ENCODE measurements around the gene SLC39A3. TPM values are rescaled to one million over a fixed set of nuclear protein-coding genes. Genes with fewer than 3 reads are reported as not detected.

Gene SLC39A3
- total RNA-seq, 1 experiment from 2014 or later, result 32.4 TPM

GRCh38 chr19:2761876-2762782, 22.3 kb upstream of the SLC39A3 start:
- Mint-ChIP-seq H3K27me3 (ENCODE audit: low read depth) (no peaks in the 10 kb centered on the region), H3K27ac (no peak overlapping the region; a peak in 1 of 7 replicates), H3K4me1 (no peaks in the 10 kb centered on the region), H3K36me3 (ENCODE audit: insufficient read depth in 1 of 3, low read depth in 3 of 3) (peaks cover 20 to 78% (median 71%) of the 10 kb centered on the region in 3 experiments; a peak in 6 of 7 replicates), H3K9me3 (no peaks in the 10 kb centered on the region), H3K4me3 (no peak overlapping the region)
- Histone ChIP-seq H4K20me1 (ENCODE audit: control insufficient read depth, insufficient read depth, insufficient read length) (no peaks in the 10 kb centered on the region), H4K91ac (ENCODE audit: insufficient read length, low read depth, low read length) (no peak overlapping the region), H3K23ac (ENCODE audit: insufficient read length, low read depth, low read length) (no peak overlapping the region), H3K18ac (ENCODE audit: insufficient read length, low read depth, low read length) (no peak overlapping the region), H2BK120ac (ENCODE audit: low read depth, low read length, poor library complexity, severe bottlenecking) (no peak overlapping the region), H3K4ac (ENCODE audit: low read depth, low read length) (no peak overlapping the region), H3K23me2 (ENCODE audit: insufficient read length, low read depth, low read length, poor library complexity, severe bottlenecking) (no peaks in the 10 kb centered on the region), H3K79me2 (ENCODE audit: insufficient read depth, low read length) (no peaks in the 10 kb centered on the region), H4K5ac (ENCODE audit: insufficient read length, low read depth, low read length) (no peak overlapping the region), H4K8ac (replicated peaks; ENCODE audit: insufficient read length, low read depth, low read length) (no peak overlapping the region), H3K4me2 (ENCODE audit: insufficient read depth, insufficient read length, low read length) (no peak overlapping the region), H2BK20ac (ENCODE audit: low read depth, low read length, poor library complexity, severe bottlenecking) (no peak overlapping the region), H3K14ac (ENCODE audit: insufficient read depth, low read length) (no peak overlapping the region; the same call in 1 of the 2 replicates), H3K27ac (ENCODE audit: insufficient read length, low read depth, low read length) (no peak overlapping the region), H3K4me1 (ENCODE audit: insufficient read depth, low read length) (no peaks in the 10 kb centered on the region), H2BK15ac (ENCODE audit: low read depth, low read length) (no peak overlapping the region), H3T11ph (ENCODE audit: low read length) (no peak overlapping the region), H3K9ac (ENCODE audit: extremely low read depth, insufficient read length, low read length) (no peak overlapping the region), H3K79me1 (ENCODE audit: insufficient read depth, low read depth, low read length, poor library complexity, severe bottlenecking) (no peaks in the 10 kb centered on the region), H2BK12ac (ENCODE audit: insufficient read length, low read depth, low read length) (no peak overlapping the region), H2AFZ (ENCODE audit: low read length) (no peak overlapping the region), H3K9me3 (ENCODE audit: control insufficient read depth, low read depth, low read length) (no peaks in the 10 kb centered on the region), H2BK5ac (ENCODE audit: insufficient read length, low read length) (no peak overlapping the region), H2AK5ac (ENCODE audit: insufficient read length, low read length) (no peak overlapping the region), H3K27me3 (ENCODE audit: insufficient read depth, low read length) (no peaks in the 10 kb centered on the region), H3K56ac (ENCODE audit: insufficient read length, low read depth, low read length) (no peak overlapping the region)
- TF ChIP-seq, protein P1, sequence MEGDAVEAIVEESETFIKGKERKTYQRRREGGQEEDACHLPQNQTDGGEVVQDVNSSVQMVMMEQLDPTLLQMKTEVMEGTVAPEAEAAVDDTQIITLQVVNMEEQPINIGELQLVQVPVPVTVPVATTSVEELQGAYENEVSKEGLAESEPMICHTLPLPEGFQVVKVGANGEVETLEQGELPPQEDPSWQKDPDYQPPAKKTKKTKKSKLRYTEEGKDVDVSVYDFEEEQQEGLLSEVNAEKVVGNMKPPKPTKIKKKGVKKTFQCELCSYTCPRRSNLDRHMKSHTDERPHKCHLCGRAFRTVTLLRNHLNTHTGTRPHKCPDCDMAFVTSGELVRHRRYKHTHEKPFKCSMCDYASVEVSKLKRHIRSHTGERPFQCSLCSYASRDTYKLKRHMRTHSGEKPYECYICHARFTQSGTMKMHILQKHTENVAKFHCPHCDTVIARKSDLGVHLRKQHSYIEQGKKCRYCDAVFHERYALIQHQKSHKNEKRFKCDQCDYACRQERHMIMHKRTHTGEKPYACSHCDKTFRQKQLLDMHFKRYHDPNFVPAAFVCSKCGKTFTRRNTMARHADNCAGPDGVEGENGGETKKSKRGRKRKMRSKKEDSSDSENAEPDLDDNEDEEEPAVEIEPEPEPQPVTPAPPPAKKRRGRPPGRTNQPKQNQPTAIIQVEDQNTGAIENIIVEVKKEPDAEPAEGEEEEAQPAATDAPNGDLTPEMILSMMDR (conservative IDR thresholded peaks at IDR 0.05), result no peak
- DNase-seq, result no peak
- WGBS (ENCODE audit: extremely low coverage, insufficient read length, low lambda C conversion rate), result no CpG with 5 or more reads among the region's 43 CpGs
